Cardiac fibroblast (primary cell): ENCODE measurements around the gene P2RY2.

Experiments used
- DNase-seq, 2 donors: peaks; one replicate each; pipeline versions ENCODE4 v3.0.0 to v3.0.0-alpha.2; 2010; ENCODE audit warnings: low read depth in 2 of 2
- H3K4me3 ChIP-seq, 2 donors: replicated peaks in 1 of 2; 1 replicate in 1 of 2; 2 replicates in 1 of 2; pipeline ENCODE4 v1.5.1; 2011; ENCODE audit warnings: low read depth in 2 of 2, low read length in 2 of 2, mild to moderate bottlenecking in 2 of 2, moderate library complexity in 1 of 2
- CTCF ChIP-seq: IDR thresholded peaks from one replicate; pipeline ENCODE4 v1.5.1; 2011; ENCODE audit warnings: low read depth, mild to moderate bottlenecking, low read length, inconsistent platforms

The P2RY2 gene

GRCh38 chr11:73242251-73243092, 24.4 kb downstream of the P2RY2 start:
- no peak overlapping the region for H3K4me3 ChIP-seq
- peak; percentile 96 for TF ChIP-seq CTCF
- DNase-seq: peak; percentile 75 to 77

GRCh38 chr11:73243093-73243485, 25.0 kb downstream of the P2RY2 start:
- no peak for TF ChIP-seq CTCF
- DNase-seq: no peak
- no peak overlapping the region for H3K4me3 ChIP-seq

GRCh38 chr11:73244589-73245240, 26.6 kb downstream of the P2RY2 start:
- no peak for DNase-seq
- TF ChIP-seq CTCF: no peak
- no peak overlapping the region for H3K4me3 ChIP-seq

GRCh38 chr11:73245461-73245860, 27.4 kb downstream of the P2RY2 start:
- DNase-seq: no peak
- no peak for TF ChIP-seq CTCF
- no peak overlapping the region for H3K4me3 ChIP-seq

- TF ChIP-seq CTCF: no peak
- no peak overlapping the region for H3K4me3 ChIP-seq
- DNase-seq: peak in 1 of 2 donors; percentile 55
Measured at GRCh38 chr11:73246303-73246702, 28.2 kb downstream of the P2RY2 start.

GRCh38 chr11:73248526-73249185, 30.6 kb downstream of the P2RY2 start:
- DNase-seq: no peak
- H3K4me3 ChIP-seq: no peak overlapping the region
- TF ChIP-seq CTCF: no peak
